ENCODE results near the gene INSIG1.

The INSIG1 gene

DNA sequence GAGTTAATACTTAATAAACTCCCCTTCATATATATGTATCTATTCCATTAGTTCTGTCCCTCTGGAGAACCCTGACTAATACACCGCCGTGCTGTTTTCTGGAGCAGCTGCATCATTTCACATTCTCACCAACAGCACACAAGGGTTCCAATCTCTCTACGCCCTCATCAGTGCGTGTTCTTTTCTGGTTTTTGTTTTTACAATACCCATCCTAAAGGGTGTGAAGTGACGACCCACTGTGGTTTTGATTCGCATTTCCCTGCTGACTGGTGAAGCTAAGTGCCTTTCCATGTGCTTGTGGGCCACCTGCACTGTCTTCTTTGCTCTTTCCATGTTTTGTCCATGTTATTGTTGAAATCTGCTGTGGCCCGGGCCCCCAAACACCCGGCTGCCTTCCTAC lies 11.0 kb upstream of the INSIG1 start:
- DNase-seq, result no peak

GRCh38 chr7:155287284-155287935 lies 10.3 kb upstream of the INSIG1 start:
- no peak for DNase-seq

DNA sequence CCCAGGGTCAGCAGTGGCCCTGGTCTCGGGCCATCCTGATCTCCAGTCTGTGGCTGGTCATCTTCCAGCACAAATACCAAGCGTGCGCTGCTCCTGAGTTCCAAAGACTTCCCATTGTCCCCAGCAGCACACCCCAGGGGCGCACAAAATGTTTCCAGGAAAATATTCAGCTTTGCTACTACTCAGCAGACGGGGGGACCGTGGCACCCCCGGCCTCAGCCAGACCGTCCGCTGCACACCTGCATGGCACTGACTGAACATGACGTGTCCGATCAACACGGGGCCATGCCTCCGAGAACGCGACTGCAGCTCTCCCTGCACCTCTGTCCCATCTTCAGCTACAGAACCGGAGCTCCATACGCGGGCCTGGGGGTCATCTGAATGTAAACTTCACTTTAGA lies 9.6 kb upstream of the INSIG1 start:
- DNase-seq, result no peak

DNA sequence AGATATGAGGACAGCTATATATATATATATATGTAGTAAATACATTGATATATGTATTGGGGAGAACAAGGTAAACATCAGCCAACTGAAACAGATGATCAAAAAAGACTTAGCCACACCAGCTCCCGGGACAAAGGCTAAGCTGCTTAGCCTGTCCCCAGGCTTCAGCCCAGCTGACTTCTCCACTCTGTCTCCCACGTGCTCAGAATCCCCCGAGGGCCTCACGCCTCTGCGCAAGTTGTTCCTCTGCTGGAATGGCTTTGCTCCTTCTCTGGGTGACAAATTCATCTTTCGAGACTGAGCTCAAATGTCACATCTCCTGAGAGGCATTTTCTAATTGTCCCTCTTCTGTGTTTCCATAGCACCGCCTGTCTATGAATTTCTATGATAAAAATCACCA lies 8.6 kb upstream of the INSIG1 start:
- DNase-seq, result no peak

GRCh38 chr7:155289949-155290501 lies 7.7 kb upstream of the INSIG1 start:
- no peak for DNase-seq

DNA sequence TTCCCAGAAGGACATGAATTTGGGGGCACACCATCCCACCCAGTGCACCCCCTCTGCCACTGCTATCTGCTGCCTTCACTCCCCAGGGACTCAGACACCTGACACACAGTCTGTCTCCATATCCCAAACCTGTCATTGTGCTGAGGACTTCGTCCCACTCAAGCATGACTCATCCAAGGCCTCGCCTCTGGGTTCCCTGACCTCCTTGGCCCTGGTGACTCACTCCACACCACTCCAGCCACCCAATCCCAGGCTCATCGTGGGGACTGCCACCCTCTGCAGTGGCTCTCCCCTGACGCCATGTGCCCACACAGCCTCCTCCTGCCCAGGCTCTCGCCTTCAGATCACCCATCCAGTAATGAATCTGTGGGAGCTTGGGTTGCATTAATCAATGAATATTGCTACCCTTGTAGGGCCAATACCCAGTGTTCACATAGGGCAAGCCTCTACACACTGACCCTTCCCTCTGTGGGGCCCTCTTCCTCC lies 6.6 kb upstream of the INSIG1 start:
- DNase-seq, result no peak

- DNase-seq, result no peak
These were observed 5.9 kb upstream of the INSIG1 start for GRCh38 chr7:155291729-155292128.

DNA sequence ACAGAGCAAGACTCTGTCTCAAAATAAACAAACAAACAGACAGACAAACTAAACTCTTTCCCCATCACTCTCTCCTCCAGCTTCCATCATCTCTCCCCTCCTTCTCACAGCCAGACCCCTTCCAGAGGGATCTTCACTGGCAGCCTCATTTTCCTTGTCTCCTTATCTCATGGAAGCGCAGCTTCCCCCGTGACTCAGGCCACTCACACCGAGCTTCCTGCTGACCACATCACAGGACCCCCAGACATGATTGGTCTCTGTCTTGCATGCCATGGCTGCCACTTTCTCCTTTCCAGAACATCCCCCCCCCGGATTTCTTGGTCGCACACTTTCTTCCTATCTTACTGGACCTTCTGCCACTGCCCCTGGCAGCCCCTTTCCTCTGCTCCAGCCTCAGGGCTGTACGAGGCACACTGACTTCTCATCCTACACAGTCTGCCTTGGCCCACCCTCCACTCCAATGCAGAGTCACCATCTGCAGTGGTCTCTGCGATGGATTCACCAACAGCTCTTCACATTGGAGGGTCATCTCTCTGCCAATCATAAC lies 4.9 kb upstream of the INSIG1 start:
- DNase-seq, result no peak

GRCh38 chr7:155293721-155294510 lies 3.8 kb upstream of the INSIG1 start:
- DNase-seq, result no peak

DNA sequence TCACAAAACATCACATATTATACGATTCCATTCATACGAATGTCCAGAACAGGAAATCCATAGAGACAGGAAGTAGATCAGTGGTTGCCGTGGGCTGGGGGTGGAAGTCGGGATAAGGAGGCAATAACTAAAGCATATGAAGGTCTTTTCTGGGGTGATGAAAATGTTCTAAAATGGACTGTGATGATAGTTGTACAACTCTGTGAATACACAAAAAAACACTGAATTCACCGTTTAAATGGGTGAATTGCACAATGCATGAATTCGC lies 3.2 kb upstream of the INSIG1 start:
- no peak for DNase-seq

DNA sequence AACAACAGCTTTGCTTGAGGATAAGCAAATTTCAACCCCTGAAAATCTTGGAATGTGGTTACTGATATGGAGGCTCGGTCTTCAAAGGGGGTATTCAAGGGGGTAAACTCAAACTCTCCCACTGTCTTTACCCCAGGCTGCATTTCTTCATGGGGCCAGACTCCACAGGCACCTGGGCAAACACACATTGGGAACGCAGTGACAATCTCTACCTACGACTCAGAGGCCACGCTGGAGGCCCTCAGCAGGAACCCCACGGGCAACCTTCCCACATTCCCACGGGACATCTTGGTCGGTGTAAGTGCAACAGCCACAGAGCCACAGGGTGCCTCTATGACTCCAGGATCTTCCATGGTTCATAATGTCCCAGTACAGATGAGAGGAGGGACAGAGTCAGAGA lies 2.2 kb upstream of the INSIG1 start:
- no peak for DNase-seq

DNA sequence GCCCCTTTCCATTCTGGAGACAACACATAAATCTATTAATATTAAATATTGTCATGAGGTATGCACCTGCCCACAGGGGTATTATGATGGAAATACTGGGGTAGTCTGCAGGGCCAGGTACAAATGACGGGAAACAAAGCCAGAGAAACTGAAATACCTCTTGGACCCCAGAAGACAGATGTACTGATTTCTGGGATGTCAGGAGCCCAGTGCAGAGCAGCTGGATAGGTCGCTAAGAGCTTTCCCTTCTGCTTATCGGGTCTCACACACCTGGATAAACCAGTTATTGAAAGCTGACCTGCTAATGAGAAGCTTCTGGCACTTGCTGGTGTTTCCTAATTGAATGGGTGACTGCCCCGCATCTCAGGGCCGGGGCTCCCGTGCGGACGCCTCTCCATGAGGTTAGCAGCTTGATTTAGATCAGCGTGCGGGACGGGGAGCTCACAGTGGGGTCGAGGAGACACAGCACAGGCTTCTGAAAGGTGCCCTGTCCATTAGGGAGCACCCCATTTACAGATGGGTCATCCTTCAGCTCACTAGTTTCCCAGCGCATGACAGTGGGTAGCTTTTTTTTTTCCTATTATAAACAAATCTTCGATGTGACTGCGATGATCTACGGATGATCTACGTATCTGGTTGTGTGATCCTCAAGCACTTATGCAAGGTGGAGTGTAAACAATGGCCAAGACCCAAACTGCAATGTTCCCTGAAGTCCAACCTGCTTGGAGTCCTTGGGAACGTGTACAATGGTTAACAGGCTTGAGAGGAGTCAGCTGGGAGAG lies 1.5 kb upstream of the INSIG1 start:
- no peak for DNase-seq

GRCh38 chr7:155296788-155297516 lies 726 bp upstream of the INSIG1 start:
- DNase-seq, result peak in 1 of 2 experiments; percentile 74

- no peak for DNase-seq
These were observed 683 bp downstream of the INSIG1 start for GRCh38 chr7:155298288-155298833.

GRCh38 chr7:155298834-155299534 lies 1.3 kb downstream of the INSIG1 start:
- DNase-seq, result peak; percentile 49 to 59

- no peak for DNase-seq
These were observed 2.0 kb downstream of the INSIG1 start for GRCh38 chr7:155299535-155300202.

DNA sequence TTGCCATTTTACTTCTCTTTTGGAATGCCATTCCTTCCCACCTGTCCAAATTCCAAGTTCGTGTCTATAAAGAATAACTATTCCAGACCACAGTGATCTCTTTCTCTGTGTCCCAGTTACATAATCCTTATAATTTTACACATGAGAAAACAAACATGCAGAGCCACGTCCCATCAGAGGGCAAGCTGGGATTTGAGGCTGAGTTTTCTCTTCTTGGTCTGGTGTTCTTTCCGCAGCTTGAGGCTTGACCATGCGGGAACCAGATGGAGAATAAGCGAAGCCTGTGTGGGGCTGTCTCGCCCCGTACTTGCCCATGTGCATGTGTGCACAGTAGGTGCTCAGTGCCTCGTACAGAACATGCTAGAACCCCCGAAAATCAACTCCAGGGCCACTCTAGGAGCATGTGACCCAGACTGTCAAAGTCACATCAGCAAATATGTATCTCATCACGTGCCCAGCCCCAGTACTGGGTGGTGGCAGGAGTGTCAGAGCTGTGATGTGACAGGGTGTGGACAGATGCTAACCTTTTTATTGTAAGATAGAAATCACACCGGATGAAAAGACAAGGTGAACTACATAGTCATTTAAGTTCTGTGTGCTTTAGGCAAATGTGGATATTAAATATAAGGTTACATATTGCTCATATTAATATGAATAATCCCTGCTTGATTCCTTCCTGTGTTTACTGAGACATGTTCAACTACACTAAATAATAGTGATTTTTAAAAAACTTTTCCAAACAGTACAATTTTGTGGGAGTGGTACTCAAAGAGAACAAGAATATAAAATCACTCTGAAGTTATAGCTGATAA lies 3.2 kb downstream of the INSIG1 start:
- no peak for DNase-seq

GRCh38 chr7:155303039-155303593 lies 5.4 kb downstream of the INSIG1 start:
- DNase-seq, result no peak

DNA sequence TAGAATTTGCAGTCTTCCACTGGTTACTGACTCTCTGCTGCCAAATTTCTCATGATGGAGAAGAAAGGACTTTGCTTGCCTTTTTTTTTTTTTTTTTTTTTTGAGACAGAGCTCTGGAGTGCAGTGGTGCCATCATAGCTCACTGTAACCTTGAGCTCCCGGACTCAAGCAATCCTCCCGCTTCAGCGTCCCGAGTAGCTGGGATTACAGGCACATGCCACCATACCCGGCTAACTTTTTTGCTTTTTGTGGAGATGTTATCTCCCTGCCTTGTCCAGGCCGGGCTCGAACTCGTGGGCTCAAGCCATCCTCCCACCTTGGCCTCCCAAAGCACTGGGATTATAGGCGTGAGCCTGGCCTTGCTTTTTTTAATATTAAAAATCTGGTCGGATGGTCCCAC lies 6.2 kb downstream of the INSIG1 start:
- DNase-seq, result no peak

All from NCI-H1930 (cell line).